Kidney (tissue), 14 donors: ENCODE measurements around the gene AVPR2. TPM values are rescaled to one million over a fixed set of nuclear protein-coding genes. Genes with fewer than 3 reads are reported as not detected.
A peak's percentile ranks its signal among the peaks of the same experiment; 100 is the strongest.

Source experiments
- DNase-seq, 5 donors: peaks; one replicate each; pipeline ENCODE4 v3.0.0-alpha.2; 2013 to 2020
- FAIRE-seq: peaks from 2 replicates; lab custom pipeline; 2012; peaks lifted over from hg19 to GRCh38; lab: Jason Lieb, UNC
- H3K27ac ChIP-seq, 2 donors: one replicate each; pipeline ENCODE4 v1.7.0; 2013; ENCODE audit warnings: low read depth in 2 of 2, low read length in 2 of 2, inconsistent platforms in 1 of 2
- H3K27me3 ChIP-seq: one replicate; pipeline ENCODE4 v1.7.1; 2013; ENCODE audit warnings: low read length, inconsistent platforms; ENCODE audit not compliant: control insufficient read depth, insufficient read depth
- H3K36me3 ChIP-seq, 3 donors: one replicate each; pipeline versions ENCODE4 v1.7.0 to v1.7.1; 2013; ENCODE audit warnings: low read length in 3 of 3, control low read depth in 1 of 3, inconsistent platforms in 1 of 3; ENCODE audit not compliant: insufficient read depth in 3 of 3, control insufficient read depth in 2 of 3
- H3K4me1 ChIP-seq, 3 donors: one replicate each; pipeline versions ENCODE4 v1.7.0 to v1.7.1; 2013; ENCODE audit warnings: low read length in 3 of 3, inconsistent platforms in 1 of 3, low read depth in 1 of 3; ENCODE audit not compliant: control insufficient read depth in 2 of 3, insufficient read depth in 2 of 3
- H3K4me3 ChIP-seq, 3 donors: one replicate each; pipeline versions ENCODE4 v1.7.0 to v1.8.1; 2013; ENCODE audit warnings: low read length in 3 of 3, control low read depth in 1 of 3, inconsistent platforms in 1 of 3
- H3K9ac ChIP-seq, 3 donors: one replicate each; pipeline versions ENCODE4 v1.7.0 to v1.7.1; 2013; ENCODE audit warnings: low read length in 3 of 3, control low read depth in 1 of 3, inconsistent platforms in 1 of 3
- H3K9me3 ChIP-seq, 3 donors: one replicate each; pipeline versions ENCODE4 v1.7.0 to v1.7.1; 2013; ENCODE audit warnings: low read length in 3 of 3, control low read depth in 1 of 3, inconsistent platforms in 1 of 3; ENCODE audit not compliant: control insufficient read depth in 2 of 3, insufficient read depth in 1 of 3
- CTCF ChIP-seq: IDR thresholded peaks from 3 replicates; pipeline ENCODE4 v1.5.1; 2012; ENCODE audit warnings: mild to moderate bottlenecking, moderate library complexity, borderline replicate concordance; ENCODE audit not compliant: insufficient read depth; ENCODE audit errors: extremely low read depth
- intact Hi-C: fragments of 100-400 bp; cut with DNase I; formaldehyde crosslinking; loops from one replicate; pipeline ENCODE4 v1.11.1; 2022
- polyA plus RNA-seq: library from polyadenylated mRNA; stranded (reverse); fragments of 350-450 nt; fragmentation: Illumina TruSeq; extraction: RNeasy Lipid Tissue Mini Kit (QIAGEN cat#74804); gene quantifications from one replicate; pipeline ENCODE4 v1.2.3, GENCODE V29; 2014; ENCODE audit warnings: low read depth, low replicate concordance; ENCODE audit not compliant: insufficient read depth
- total RNA-seq: library from RNA; stranded (reverse); fragmentation: NEBNext Ultra II Directional; extraction: Animal tissue kit (Norgen Biotek cat#: 25700); gene quantifications from one replicate; pipeline ENCODE4 v1.2.1, GENCODE V29; 2021
- donor health status: control.
- donor health status: control.
- donor health status: control.
- donor health status: control.
- donor health status: control.
- donor health status: DM: yes; HTN: yes; CAD: no.
- donor health status: Normal renal cell carcinoma (clear cell type).

The AVPR2 gene
- total and polyA plus RNA-seq, 2 donors from 2014 or later = 2.3 to 22.1 TPM

- Histone ChIP-seq H3K27ac (no peak overlapping the region), H3K9me3 (no peaks in the 10 kb centered on the region), H3K4me3 (no peak overlapping the region), H3K4me1 (peaks cover 0 to 16% (median 7%) of the 10 kb centered on the region in 3 donors), H3K27me3 (no peaks in the 10 kb centered on the region), H3K9ac (no peak overlapping the region), H3K36me3 (peaks cover 0 to 2% (median 0%) of the 10 kb centered on the region in 3 donors)
- FAIRE-seq (no peak), DNase-seq (peak in 1 of 5 donors; percentile 76)
- intact Hi-C loops = no loop called here
- no peak for TF ChIP-seq CTCF
Observed at GRCh38 chrX:153929576-153929975, 25.1 kb downstream of the AVPR2 start.

GRCh38 chrX:153930011-153930910 is 25.8 kb downstream of the AVPR2 start:
- Histone ChIP-seq H3K27me3 (no peaks in the 10 kb centered on the region), H3K27ac (no peak overlapping the region), H3K9me3 (no peaks in the 10 kb centered on the region), H3K4me3 (no peak overlapping the region), H3K4me1 (peaks cover 0 to 15% (median 7%) of the 10 kb centered on the region in 3 donors), H3K36me3 (peaks cover 0 to 2% (median 0%) of the 10 kb centered on the region in 3 donors), H3K9ac (no peak overlapping the region)
- peak in 1 of 5 donors; percentile 72 for DNase-seq
- FAIRE-seq = no peak
- no peak for TF ChIP-seq CTCF
- intact Hi-C loops = no loop called here

- H3K27ac ChIP-seq = no peak overlapping the region
- peak in 1 of 5 donors; percentile 47 for DNase-seq
Observed at GRCh38 chrX:153931151-153931550, 26.7 kb downstream of the AVPR2 start.

More at GRCh38 chrX:153931151-153931550, 26.7 kb downstream of the AVPR2 start:
- Histone ChIP-seq H3K9ac (no peak overlapping the region), H3K27me3 (no peaks in the 10 kb centered on the region), H3K36me3 (peaks cover 0 to 2% (median 0%) of the 10 kb centered on the region in 3 donors), H3K4me3 (no peak overlapping the region), H3K4me1 (peaks cover 0 to 14% (median 7%) of the 10 kb centered on the region in 3 donors), H3K9me3 (no peaks in the 10 kb centered on the region)
- intact Hi-C loops = no loop called here
- FAIRE-seq = no peak
- no peak for TF ChIP-seq CTCF
